Breast epithelium (tissue), 4 donors: ENCODE measurements around the gene LRRK1. TPM values are rescaled to one million over a fixed set of nuclear protein-coding genes. Genes with fewer than 3 reads are reported as not detected.

Experiments
- DNase-seq, 2 donors: peaks; one replicate each; pipeline ENCODE4 v3.0.0-alpha.2; 2019; ENCODE audit warnings: low spot score in 2 of 2
- H3K27ac ChIP-seq, 2 donors: fragments of 200-600 bp; sonication (generic) in 1 of 2; one replicate each; pipeline ENCODE4 v1.5.1; 2016 to 2019; ENCODE audit warnings: mild to moderate bottlenecking in 1 of 2
- H3K27me3 ChIP-seq, 2 donors: fragments of 200-600 bp; sonication (generic) in 1 of 2; one replicate each; pipeline versions ENCODE4 v1.5.1 to v1.6.0; 2017 to 2019; ENCODE audit warnings: control low read depth in 1 of 2, mild to moderate bottlenecking in 1 of 2
- H3K36me3 ChIP-seq: fragments of 200-600 bp; one replicate; pipeline ENCODE4 v1.5.1; 2019
- H3K4me1 ChIP-seq, 2 donors: fragments of 200-600 bp; sonication (generic); one replicate each; pipeline ENCODE4 v1.5.1; 2016 to 2019; ENCODE audit warnings: control low read depth in 1 of 2
- H3K4me3 ChIP-seq, 3 donors: fragments of 200-600 bp; sonication (generic); 1 replicate in 2 of 3; 2 replicates in 1 of 3; pipeline ENCODE4 v1.5.1; 2016 to 2019; ENCODE audit warnings: mild to moderate bottlenecking in 3 of 3, moderate library complexity in 2 of 3
- H3K9me3 ChIP-seq, 2 donors: fragments of 200-600 bp; sonication (generic) in 1 of 2; one replicate each; pipeline ENCODE4 v1.5.1; 2016 to 2019; ENCODE audit warnings: control low read depth in 1 of 2
- CTCF ChIP-seq, 3 donors: fragments of 450-650 bp; IDR thresholded peaks; one replicate each; pipeline ENCODE4 v1.5.1; 2016 to 2017; ENCODE audit warnings: antibody characterized with exemption in 3 of 3, mild to moderate bottlenecking in 3 of 3, moderate library complexity in 3 of 3
- POLR2A ChIP-seq: fragments of 450-650 bp; IDR thresholded peaks from one replicate; pipeline ENCODE4 v1.6.1; 2016; ENCODE audit warnings: antibody characterized with exemption, mild to moderate bottlenecking, moderate library complexity
- POLR2AphosphoS5 ChIP-seq, 3 donors: sonication (generic); formaldehyde crosslinking; IDR thresholded peaks; one replicate each; pipeline ENCODE4 v1.6.1; 2017; ENCODE audit warnings: antibody characterized with exemption in 3 of 3
- intact Hi-C: fragments of 100-400 bp; cut with DNase I; formaldehyde crosslinking; loops from one replicate; pipeline ENCODE4 v1.15.1; 2023; ENCODE audit warnings: low total_unique reads
- total RNA-seq, 3 donors: library from RNA; depleted of rRNA; stranded (reverse); fragments of >200 nt; gene quantifications; one replicate each; pipeline ENCODE4 v1.1.0, GENCODE V29; 2016

The LRRK1 gene
- total RNA-seq, 3 donors from 2014 or later = 10.1 to 18.7 (median 14.4) TPM

GRCh38 chr15:100939791-100940190 lies 20.6 kb downstream of the LRRK1 start:
- Histone ChIP-seq H3K4me3 (no peak overlapping the region), H3K9me3 (no peaks in the 10 kb centered on the region), H3K36me3 (no peaks in the 10 kb centered on the region), H3K4me1 (no peaks in the 10 kb centered on the region), H3K27me3 (no peaks in the 10 kb centered on the region), H3K27ac (no peak overlapping the region)
- no peak for DNase-seq
- TF ChIP-seq CTCF (IDR thresholded peaks at IDR 0.05) (no peak), POLR2A (no peak), POLR2AphosphoS5 (IDR thresholded peaks at IDR 0.05) (no peak)
- intact Hi-C loops = no loop called here

GRCh38 chr15:100940767-100941379 lies 21.7 kb downstream of the LRRK1 start:
- H3K4me3 ChIP-seq = no peak overlapping the region
- TF ChIP-seq POLR2A = no peak
- TF ChIP-seq CTCF (IDR thresholded peaks at IDR 0.05) = no peak
- TF ChIP-seq POLR2AphosphoS5 (IDR thresholded peaks at IDR 0.05) = no peak
- no peak for DNase-seq
- no peak overlapping the region for H3K27ac ChIP-seq
- no peaks in the 10 kb centered on the region for H3K36me3 ChIP-seq
- no peaks in the 10 kb centered on the region for H3K27me3 ChIP-seq
- intact Hi-C loops = no loop called here
- H3K4me1 ChIP-seq = no peaks in the 10 kb centered on the region
- no peaks in the 10 kb centered on the region for H3K9me3 ChIP-seq

- intact Hi-C loops = no loop called here
- no peaks in the 10 kb centered on the region for H3K9me3 ChIP-seq
- DNase-seq = no peak
- no peaks in the 10 kb centered on the region for H3K36me3 ChIP-seq
- no peak overlapping the region for H3K27ac ChIP-seq
- no peak overlapping the region for H3K4me3 ChIP-seq
- no peak for TF ChIP-seq POLR2AphosphoS5 (IDR thresholded peaks at IDR 0.05)
- no peak for TF ChIP-seq POLR2A
- TF ChIP-seq CTCF (IDR thresholded peaks at IDR 0.05) = no peak
- no peaks in the 10 kb centered on the region for H3K4me1 ChIP-seq
- no peaks in the 10 kb centered on the region for H3K27me3 ChIP-seq
These were observed 22.4 kb downstream of the LRRK1 start for GRCh38 chr15:100941536-100941935.

GRCh38 chr15:100942656-100943425 lies 23.7 kb downstream of the LRRK1 start:
- TF ChIP-seq POLR2A (no peak), CTCF (IDR thresholded peaks at IDR 0.05) (no peak), POLR2AphosphoS5 (IDR thresholded peaks at IDR 0.05) (no peak)
- H3K27ac ChIP-seq = no peak overlapping the region
- H3K27me3 ChIP-seq = no peaks in the 10 kb centered on the region
- no peaks in the 10 kb centered on the region for H3K36me3 ChIP-seq
- DNase-seq = no peak
- no peaks in the 10 kb centered on the region for H3K9me3 ChIP-seq
- H3K4me1 ChIP-seq = no peaks in the 10 kb centered on the region
- H3K4me3 ChIP-seq = no peak overlapping the region
- intact Hi-C loops = no loop called here

- Histone ChIP-seq H3K4me3 (no peak overlapping the region), H3K4me1 (no peaks in the 10 kb centered on the region), H3K27ac (peak overlapping the region in 1 of 2 donors; percentile 15), H3K27me3 (no peaks in the 10 kb centered on the region), H3K36me3 (no peaks in the 10 kb centered on the region), H3K9me3 (no peaks in the 10 kb centered on the region)
- no peak for TF ChIP-seq CTCF (IDR thresholded peaks at IDR 0.05)
- TF ChIP-seq POLR2AphosphoS5 (IDR thresholded peaks at IDR 0.05) = no peak
- TF ChIP-seq POLR2A = no peak
- no peak for DNase-seq
- intact Hi-C loops = no loop called here
These were observed 25.2 kb downstream of the LRRK1 start for GRCh38 chr15:100944244-100944895.
